ENCODE measurements around the gene DCUN1D1.

DCUN1D1 gene

DNA sequence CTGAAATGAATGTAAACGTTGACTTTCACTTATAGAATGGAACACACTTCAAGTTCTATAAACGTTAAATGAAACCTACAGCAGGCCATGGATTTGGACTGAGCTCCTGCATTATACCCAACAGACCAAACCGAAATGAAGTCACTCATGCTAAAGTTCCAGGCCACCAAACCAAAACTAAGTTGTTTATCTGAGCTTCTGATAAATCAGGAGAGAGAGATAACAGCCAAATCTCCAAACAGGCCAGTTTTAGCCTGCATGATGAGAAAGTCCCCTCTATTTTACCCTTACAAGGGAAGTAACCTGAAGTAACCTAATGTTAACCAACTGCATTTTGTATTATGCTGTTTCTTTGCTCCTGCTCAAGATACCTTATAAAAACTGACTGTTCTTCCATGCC, 44.5 kb downstream of the DCUN1D1 start:
- no peak for DNase-seq

DNA sequence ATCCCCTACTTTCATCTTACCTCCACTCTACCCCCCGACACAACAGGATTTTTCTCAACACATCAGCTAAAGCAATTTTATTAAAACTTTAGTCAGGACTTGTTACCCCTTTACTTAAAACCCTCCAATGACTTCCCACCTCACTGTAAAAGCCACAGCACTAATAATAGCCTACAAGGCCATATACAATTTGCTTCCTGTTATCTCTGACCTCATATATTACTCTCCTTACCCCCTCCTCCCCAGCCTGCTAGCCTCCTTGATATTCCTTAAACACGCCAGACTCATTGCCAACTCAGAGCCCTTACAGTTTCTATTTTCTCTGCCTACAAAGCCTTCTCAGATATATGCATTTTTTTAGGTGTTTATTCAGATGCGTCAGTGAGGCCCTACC, 54.4 kb downstream of the DCUN1D1 start:
- DNase-seq: no peak

DNA sequence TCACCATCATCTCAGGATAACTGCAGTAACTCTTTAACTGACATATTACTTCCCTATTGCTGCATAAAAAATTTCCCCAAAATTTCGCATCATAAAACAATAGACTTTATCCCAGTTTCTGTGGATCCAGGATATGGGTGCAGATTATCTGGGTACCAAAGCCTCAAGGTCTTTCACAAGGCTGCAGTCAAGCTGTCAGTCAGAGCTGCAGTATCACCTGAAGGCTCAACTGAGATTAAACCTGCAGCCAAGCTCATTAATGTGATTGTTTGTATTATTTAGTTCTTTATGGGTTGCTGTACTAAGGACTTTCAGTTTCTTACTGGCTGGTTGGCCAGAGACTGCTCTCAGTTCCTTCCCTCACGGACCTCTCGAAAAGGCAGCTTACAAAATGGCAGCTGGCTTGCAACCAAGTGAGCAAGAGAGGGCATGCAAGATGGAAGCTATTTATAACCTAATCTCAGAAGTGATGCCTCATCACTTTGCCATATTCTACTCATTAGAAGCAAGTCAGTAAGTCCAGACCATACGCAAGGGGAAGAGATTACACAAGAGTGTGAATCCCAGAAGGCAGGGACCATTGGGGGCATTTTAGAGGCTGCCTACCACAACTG, 54.9 kb downstream of the DCUN1D1 start:
- DNase-seq: no peak

DNA sequence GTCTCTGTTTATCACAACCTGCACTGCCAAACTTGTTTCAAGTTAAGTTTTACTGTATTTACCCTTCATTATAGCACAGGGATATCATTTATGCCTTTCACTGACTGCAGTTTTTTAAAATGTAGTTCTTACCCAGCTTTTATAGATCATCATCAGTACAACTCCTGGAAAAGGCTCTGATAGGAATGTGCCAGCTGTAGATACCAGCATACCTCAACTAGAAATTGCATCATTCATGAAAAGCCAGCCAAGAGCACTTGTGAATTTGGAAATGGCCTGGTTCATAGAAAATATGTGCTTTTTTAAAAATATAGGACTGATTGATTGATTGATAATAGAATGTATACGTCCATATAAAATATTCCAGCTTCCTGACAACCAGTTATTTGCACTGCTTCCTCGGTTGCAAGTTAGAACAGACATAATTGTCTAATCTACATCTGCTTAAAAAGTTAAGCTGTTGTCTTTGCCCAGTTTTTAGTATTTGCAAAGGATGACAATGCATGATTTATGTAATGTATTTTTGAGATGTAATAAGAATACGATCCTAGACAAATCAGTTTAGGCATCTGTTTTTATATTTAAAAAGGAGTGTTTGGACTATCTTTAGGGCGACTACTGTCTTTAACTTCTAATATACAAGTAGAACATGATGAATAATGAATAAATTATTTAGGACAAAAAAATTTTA, 58.5 kb downstream of the DCUN1D1 start:
- DNase-seq: no peak

DNA sequence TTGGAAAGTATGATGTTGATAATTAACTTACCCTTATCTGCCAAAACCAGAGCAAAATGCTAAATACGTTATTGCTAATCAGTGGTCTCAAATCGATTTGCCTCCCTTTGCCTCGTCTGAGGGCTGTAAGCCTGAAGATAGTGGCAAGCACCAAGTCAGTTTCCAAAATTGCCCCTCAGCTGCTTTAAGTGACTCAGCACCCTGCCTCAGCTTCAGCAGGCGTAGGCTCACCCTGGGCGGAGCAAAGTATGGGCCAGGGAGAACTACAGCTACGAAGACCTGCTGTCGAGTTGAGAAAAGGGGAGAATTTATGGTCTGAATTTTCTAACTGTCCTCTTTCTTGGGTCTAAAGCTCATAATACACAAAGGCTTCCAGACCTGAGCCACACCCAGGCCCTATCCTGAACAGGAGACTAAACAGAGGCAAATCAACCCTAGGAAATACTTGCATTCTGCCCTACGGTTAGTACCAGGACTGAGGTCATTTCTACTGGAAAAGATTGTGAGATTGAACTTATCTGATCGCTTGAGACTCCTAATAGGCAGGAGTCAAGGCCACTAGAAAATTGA, 59.7 kb downstream of the DCUN1D1 start:
- no peak for DNase-seq

DNA sequence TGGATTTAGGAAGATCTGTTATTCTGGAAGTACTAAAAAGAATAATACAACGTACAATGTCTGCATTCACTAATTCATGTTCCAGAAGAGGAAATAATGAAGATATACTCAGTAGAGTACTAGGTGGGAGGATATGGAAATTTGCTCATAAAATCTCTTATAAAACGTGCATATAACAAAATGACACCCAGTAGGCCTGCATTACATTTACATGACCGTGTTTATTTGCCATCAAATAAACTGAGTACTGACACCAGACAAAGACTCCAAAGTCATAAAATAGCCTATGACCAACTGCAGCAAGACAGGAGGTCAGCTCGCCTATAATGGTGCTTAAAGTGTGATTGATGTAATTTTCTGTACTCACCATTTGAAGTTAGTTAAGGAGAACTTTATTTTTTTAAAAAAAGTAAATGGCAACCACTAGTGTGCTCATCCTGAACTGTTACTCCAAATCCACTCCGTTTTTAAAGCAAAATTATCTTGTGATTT, 60.4 kb downstream of the DCUN1D1 start:
- no peak for DNase-seq

DNA sequence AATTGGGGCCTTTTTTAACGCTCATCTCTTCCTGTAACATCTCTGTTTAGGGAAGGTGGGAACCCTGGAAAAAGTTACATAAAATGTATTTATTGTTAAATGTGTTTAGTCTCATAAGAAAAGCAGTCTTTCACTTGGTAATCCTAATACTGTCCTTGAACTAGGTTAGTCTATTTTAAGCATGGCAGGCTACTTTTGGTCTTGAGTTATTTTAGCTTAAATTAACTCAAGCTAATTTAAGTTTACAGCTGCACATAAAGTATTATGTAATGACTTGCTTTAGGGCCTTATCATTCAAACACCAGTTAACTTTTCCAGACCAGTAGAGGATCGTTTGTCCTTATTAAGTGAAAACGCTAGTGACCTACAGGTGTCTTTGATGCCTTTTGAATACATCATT, 63.2 kb downstream of the DCUN1D1 start:
- no peak for DNase-seq

DNA sequence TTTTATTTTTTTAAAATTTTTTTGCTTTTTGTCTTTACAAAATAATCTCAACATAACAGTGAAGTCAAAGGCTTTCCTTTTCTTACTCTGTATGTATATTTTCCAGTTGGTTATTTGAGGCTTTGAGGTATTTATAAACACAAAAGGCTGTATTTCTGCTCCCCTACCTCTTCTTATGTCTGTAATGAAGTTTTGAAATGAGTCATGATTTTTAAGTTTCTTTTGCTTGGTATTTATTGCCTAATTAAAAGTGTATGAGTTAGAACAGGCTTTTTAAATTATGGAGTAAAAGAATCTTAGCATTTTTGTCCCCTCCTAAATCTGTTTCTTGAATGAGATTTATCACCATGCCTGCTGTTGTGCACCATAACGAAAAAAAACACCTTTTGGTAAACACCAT, 66.0 kb downstream of the DCUN1D1 start:
- DNase-seq: no peak

DNA sequence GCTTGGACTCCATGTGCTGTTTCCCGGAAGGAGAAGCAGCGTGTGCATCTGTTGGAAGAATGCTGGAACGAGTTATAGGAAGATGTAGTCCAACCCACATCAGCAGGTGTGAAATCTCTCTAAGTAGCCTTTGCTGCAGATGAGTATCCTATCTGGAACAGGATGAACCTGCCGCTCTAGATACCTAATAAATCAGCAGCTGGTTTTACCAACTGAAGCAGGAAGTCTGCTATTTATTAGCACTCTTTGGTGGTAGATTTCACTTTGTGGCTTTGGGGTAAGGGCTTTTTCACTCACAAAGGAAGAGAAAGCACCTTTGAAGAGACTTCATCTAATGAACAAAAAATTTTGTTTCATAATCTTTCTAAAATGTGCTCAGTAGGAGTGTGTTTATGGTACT, 66.4 kb downstream of the DCUN1D1 start:
- DNase-seq: no peak

DNA sequence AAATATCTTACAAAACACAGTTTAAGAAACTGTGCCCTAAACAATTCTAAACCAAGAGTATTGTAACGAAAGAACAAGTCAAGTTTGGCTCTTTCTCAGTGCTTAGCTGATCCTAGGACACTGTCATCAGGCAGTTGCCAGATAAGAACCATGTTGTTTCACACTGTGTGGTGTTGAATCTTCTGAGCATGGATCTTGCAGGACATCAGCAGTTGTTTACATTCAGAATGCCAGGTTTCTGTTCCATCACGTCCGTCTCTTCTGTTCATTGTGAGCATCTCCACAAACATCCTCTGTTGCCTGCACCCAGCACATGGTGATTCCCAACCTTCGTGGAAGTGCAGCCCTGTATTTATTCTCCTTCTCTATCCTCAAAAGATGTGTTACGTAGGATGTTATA, 67.9 kb downstream of the DCUN1D1 start:
- no peak for DNase-seq

DNA sequence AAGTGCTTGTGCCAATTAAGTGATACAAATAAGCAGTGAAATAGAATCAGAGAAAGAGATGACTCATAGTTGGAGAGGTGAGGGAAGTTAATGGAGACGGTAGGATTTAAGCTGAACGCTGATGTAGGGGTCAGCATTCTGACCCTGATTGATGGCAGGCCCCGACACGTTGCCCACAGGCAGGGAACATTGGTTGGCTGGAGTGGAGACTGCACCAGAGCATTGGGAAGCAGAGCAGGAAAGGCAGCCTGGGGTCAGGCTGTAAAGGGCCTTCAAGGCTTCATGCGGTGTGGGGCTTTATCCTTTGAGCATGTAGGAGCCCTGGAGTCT, 68.6 kb downstream of the DCUN1D1 start:
- DNase-seq: no peak

DNA sequence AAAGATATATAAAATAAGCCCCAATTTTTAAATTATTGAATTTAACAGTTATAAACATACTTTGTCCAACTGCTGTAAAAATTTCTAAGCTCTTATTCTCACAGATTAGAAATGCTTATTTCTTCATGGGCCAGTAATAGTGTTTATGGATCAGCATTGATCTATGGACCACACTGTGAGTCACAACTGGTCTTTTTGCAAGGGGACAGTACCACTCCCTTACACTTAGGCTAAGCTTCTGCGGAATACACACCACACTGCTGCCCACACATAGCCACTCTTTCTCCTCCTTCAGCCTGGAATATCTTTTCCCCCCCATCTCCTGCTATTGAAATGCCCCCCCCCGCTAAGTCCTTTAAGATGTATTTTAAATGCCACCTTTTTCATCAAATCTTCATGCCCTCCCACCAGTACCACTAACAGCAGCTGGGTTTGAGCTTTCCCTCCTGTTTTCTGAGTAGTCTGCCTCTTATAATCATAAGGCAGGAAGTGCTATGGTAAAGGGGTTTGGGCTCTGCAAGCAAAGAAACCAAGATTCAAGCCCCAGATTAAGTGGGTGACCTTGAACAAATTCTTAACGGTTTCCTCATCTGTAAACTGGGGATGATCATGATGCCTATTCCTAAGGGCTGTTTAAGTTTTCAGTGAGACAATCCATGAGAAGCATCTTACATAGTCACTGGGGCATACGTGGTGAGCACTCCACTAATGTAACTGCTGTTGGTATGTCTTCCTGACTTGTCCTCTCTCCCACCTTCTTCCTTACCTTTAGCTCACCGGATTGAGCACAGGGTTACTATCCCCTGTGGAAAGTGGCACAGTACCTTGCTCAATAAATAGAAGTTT, 69.2 kb downstream of the DCUN1D1 start:
- no peak for DNase-seq

DNA sequence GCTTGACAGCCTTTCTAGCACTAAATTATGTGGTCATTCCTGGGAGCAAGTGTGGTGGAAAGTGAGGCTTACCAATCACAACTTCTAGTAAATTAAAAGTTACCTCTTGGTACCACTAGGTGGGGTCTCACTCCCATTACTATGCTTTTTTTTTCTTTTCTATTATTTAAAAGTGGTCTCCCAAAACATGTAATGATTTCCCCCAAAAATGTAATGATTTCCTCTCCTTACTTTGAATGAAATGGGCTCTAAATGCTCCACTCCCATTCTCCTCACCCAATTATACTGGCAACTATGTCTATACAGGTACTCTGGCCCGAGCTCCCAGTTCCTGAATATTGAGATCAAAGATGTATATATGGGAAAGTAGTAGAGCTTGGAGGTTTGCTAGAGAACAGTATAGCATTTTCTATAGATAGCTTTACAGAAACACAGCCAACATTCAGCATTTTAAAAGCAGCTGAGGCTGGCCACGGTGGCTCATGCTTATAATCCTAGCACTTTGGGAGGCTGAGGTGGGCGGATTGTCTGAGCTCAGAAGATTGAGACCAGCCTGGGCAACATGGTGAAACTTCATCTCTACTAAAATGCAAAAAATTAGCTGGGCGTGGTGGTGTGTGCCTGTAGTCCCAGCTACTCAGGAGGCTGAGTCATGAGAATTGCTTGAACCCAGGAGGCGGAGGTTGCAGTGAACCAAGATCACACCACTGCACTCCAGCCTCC, 70.9 kb downstream of the DCUN1D1 start:
- no peak for DNase-seq

DNA sequence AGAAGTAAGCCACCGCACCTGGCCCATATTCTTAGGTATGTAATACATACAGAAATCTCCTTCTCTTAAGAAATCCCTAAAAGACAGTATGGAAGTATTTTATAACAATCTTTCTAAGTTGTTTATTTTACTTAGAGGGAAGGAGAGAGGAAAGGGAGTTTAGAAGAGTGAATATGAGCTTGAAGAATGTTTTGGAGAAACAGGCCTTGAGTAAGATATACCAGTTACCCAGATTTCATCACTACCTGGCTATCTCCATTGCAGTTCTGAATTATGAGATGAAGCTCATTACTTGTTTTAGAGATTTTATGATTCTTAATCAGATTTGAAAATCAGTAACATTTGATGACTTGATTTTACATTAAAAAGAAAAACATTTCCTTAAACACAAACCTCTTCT, 71.9 kb downstream of the DCUN1D1 start:
- DNase-seq: no peak

DNA sequence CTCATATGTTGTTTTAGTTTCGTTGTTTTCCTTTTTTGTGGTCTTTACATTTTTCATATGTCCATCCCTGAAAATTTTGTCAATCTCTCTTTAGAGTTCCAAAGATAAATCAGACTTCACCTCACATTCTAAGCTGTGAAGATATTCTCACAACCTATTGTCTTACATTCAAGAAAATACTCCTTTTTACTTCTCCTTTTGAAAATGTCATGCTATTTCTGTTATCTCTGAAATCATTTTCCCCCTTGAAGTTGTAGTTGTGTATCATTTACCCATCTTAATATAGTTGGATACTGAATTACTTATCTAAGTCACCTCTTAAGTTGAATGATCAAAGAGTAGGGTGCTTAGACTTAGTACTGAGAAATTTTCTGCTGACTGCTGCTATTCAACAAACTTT, 74.3 kb downstream of the DCUN1D1 start:
- DNase-seq: no peak

DNA sequence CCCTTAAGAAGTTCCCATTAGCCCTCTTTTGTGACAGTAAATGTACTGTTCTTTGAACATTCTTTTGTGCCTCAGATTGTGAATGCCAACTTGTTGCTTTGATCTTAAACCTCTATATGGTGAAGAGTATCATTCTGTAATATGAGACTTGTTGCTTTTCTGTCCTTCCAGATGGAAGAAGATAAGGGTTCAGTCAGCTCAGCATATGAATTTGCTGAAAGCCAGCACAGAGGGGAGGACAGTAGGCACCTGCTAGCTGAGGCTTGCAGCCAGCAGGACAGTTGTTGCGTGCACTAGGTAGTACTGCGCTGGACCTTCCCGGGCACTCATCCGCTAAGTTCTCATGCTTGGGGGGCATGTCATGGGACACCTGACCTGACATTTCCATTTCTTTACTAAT, 74.7 kb downstream of the DCUN1D1 start:
- DNase-seq: no peak

DNA sequence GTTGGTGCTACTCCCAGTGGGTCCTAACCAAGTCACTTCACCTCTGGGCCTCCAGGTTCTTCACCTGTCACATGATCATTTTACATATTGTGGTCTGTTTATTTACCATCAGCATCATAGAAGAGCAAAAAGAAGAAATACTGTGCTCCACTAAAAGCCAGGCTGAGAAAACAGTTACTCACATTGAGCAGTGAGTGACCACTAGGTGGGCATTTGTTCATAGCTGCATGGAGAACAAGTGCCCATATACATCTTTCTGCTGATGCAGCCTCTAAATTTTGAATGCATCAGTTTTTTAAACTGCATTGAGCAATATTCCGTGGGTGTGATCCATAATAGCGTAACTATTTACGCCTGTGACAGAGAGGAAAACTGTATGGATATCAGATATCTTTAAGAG, 76.2 kb downstream of the DCUN1D1 start:
- no peak for DNase-seq

DNA sequence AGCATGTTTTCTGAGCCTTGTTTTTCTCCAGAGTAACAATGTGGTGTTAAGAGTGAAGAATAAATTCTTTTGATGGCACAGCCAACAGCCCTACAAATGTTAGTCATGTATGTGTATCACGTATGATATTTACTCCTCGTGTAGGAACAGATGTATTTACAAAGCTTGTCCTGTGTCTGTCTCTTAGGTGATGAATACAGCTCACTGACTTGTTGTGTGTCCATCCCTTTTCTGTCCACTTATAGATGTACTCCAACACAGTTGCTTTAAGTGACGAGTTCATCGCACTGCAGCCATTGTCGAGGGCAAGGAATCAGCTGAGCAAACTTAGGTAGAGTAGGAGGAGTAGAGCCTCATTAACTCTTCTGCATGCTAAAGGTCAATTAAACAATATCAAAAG, 78.1 kb downstream of the DCUN1D1 start:
- DNase-seq: no peak

DNA sequence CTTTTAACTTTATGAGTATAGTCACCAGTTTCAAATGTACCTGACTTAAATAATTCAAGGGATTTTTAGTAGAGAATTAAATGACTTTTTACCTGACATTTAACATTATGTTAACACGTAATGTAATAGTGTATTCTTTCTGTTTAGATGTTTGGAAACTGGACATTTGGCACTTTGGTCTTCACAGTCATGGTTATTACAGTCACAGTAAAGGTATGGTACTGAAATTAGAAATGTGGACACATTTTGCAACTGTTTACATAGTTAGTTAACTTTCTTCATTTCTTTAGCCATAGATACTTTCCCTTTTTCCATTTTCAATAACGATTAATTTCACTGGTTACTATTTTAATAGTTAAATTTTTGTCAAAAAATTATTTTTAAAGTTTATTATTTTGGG, 83.8 kb downstream of the DCUN1D1 start:
- no peak for DNase-seq

DNA sequence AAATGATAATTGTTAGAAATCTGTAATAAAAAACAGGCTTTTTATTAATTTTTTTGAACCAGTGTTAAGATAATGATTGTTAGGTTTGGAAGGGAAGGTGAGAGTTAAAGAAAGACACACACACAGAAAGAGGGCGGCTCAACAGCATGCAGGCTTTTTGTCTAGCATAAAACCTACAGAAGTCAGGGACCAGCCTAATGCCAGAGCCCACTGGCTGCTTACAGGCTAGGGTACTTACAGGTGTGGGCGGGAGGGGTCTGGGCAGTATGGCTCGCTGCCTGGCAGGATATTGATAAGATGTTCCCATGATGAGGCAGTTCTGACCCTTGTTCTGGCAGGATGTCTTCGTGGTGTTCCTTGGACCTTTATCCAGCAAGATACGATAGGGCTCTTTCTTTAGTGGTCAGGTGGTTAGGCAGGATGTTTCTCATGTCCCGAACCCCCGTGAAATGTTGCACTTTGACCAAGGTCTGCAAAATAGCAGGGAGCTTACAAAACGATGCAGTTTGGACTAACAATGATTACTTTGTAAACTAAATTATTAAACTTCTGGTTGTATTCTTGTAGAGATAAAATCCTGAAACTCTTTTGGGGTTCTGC, 84.7 kb downstream of the DCUN1D1 start:
- DNase-seq: no peak

DNA sequence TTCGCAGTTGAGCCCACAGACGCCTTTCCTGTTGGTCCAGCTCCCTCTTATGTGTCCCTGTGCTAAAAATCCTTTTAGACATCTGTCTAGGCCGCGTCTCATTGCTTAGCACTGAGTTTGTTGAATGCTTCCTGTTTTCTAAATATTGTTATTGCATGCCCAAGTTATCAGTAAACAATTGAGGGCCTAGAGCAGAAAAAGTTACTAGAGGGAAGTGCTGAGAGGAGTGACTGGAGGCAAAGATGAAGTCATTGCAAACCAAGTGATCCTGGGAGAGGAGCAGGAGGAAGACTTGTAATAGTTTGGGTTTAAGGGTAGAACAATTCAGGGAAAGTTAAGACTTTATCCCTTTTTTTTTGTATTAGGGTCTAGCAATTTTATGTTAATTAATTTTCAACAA, 88.1 kb downstream of the DCUN1D1 start:
- no peak for DNase-seq

DNA sequence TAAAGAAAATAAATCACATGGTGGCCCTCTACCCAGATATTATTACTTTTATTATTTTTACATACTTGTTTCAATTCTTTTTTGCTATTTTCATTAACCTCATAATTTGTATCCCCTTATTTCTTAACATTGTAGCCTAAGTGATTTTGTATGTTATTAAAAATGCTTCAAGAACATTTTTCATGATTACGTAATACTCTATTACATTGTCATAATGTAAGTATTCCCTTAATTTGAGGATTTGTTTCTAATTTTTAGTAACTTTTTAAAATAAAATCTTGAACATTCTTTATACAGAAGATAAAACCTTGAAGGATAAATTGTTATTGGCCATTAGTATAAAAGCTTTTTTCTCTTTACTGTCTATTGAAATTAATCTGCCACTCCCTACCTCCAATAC, 89.0 kb downstream of the DCUN1D1 start:
- no peak for DNase-seq
